GM20000 (cell line): ENCODE results near the gene PGPEP1.

Experiments used
- DNase-seq: peaks from one replicate; pipeline ENCODE4 v3.0.0; 2012; ENCODE audit warnings: low spot score
- CTCF ChIP-seq: IDR thresholded peaks from 2 replicates; pipeline ENCODE4 v1.5.1; 2012; ENCODE audit warnings: mild to moderate bottlenecking, control low read depth; ENCODE audit errors: extremely low read depth, missing control alignments

Gene PGPEP1, protein sequence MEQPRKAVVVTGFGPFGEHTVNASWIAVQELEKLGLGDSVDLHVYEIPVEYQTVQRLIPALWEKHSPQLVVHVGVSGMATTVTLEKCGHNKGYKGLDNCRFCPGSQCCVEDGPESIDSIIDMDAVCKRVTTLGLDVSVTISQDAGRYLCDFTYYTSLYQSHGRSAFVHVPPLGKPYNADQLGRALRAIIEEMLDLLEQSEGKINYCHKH

GRCh38 chr19:18340190-18340989 is at the start of gene PGPEP1:
PGPEP1 (plus strand) TSS chr19:18340598; CDS start chr19:18340682, 84 bp downstream.
- TF ChIP-seq CTCF: no peak
- DNase-seq: peak; percentile 92

- peak; percentile 56 for DNase-seq
- TF ChIP-seq CTCF: no peak
Measured at GRCh38 chr19:18291019-18291524, 49.3 kb upstream of the PGPEP1 start.

- peak; percentile 95 for DNase-seq
- TF ChIP-seq CTCF: no peak
Measured at GRCh38 chr19:18291590-18292461, 48.6 kb upstream of the PGPEP1 start.

DNA sequence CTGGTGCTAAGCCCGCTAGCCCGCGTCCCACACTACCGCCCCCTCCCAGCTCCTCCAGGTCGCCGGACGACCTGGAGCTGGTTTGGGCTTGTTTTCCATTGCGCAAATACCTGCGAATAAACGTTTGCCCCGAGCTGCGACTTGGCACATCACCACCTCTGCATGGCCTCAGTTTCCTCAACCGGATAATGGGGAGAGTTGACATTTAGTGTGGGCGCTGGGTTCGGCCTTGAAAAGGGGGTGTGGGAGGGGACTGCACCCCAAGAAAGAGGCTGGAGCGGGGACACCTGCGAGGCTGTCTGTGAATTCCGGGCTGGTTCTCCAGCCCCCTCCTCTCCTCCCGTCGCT is 48.0 kb upstream of the PGPEP1 start:
- no peak for DNase-seq

GRCh38 chr19:18292810-18293641 is 47.4 kb upstream of the PGPEP1 start:
- TF ChIP-seq CTCF: no peak
- peak; percentile 69 for DNase-seq

More for the DNA sequence above, 48.0 kb upstream of the PGPEP1 start:
- no peak for TF ChIP-seq CTCF

DNA sequence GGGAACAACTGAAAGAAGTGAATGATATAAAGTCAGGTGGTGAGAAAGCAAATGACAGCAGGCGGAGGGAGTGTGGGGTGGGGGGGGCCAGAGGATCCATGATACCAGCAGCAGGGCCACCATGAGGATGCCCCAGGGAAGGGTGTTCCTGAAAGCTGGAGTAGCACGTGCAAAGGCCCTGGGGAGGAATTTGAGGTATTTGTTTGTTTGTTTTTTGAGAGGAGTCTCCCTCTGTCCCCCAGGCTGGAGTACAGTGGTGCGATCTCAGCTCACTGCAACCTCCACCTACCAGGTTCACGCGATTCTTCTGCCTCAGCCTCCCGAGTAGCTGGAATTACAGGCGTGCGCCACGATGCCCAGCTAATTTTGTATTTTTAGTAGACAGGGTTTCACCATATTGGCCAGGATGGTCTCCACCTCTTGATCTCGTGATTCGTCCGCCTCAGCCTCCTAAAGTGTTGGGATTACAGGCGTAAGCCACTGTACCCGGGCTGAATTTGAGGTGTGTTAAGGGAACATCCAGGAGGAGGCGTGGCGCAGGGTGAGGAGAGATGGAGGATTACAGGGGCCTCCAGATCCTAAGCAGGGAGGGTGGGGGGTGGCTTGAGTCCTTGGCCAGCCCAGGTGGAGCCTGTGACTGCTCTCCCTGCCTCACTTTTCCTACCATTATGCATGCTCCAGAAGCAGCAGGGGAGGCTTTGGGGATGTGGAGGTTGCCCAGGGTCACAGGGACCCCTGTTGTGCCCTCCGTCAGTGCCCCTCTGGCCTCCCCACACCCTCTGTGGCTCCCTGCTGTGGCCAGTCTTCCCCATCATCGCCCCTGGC is 46.5 kb upstream of the PGPEP1 start:
- no peak for DNase-seq
- no peak for TF ChIP-seq CTCF
